ENCODE data around the gene LRRC57. TPM values are rescaled to one million over a fixed set of nuclear protein-coding genes. Genes with fewer than 3 reads are reported as not detected.

LRRC57 gene
- total RNA-seq, 1 experiment from 2014 or later, result 16.6 TPM

GRCh38 chr15:42533246-42533645 is 15.3 kb downstream of the LRRC57 start:
- H3K27ac ChIP-seq (ENCODE audit: low read depth, low read length), result no peak overlapping the region
- H3K4me3 ChIP-seq (replicated peaks in 1 of 2; ENCODE audit: low read depth in 1 of 2, low read length in 2 of 2), result no peak overlapping the region
- ATAC-seq, result no peak
- no peak overlapping the region for H3K9ac ChIP-seq (ENCODE audit: low read length)
- no peak overlapping the region for H2AFZ ChIP-seq (ENCODE audit: low read depth, low read length, poor library complexity, severe bottlenecking)
- CTCF ChIA-PET, result no interaction called here
- intact Hi-C loops (cut with micrococcal nuclease), result no loop called here
- DNase-seq (ENCODE audit: low read depth, low spot score), result no peak
- RAD21 ChIA-PET (ENCODE audit: low non-redundant PET in 1 of 2, low total read pairs in 2 of 2, uncharacterized antibody in 2 of 2, unreplicated experiment in 2 of 2), result no interaction called here
- H3K36me3 ChIP-seq (ENCODE audit: control insufficient read depth in 1 of 2, insufficient read depth in 2 of 2, low read length in 2 of 2), result peaks cover 3 to 5% of the 10 kb centered on the region in 2 experiments; a peak in 3 of 4 replicates
- no peaks in the 10 kb centered on the region for H3K9me2 ChIP-seq (ENCODE audit: insufficient read depth)
- TF ChIP-seq ZFX (IDR thresholded peaks at IDR 0.05), result no peak
- no peak for TF ChIP-seq ATF3 (IDR thresholded peaks at IDR 0.05)
- TF ChIP-seq CBX3 (IDR thresholded peaks at IDR 0.05; ENCODE audit: low read depth), result no peak
- no peak for TF ChIP-seq CTCF (IDR thresholded peaks at IDR 0.05 in 2 of 3, conservative IDR thresholded peaks at IDR 0.05 in 1 of 3; ENCODE audit: borderline replicate concordance in 1 of 3, insufficient read depth in 1 of 3, low read depth in 2 of 3, low read length in 2 of 3)
- TF ChIP-seq POLR2AphosphoS5 (IDR thresholded peaks at IDR 0.05; ENCODE audit: low read depth, low read length), result no peak
- no peak for TF ChIP-seq POLR2A (IDR thresholded peaks at IDR 0.05; ENCODE audit: borderline replicate concordance, extremely low read depth, insufficient read depth, insufficient read length)
- TF ChIP-seq SIN3A (IDR thresholded peaks at IDR 0.05; ENCODE audit: low read depth), result no peak
- no peak for TF ChIP-seq SP1 (IDR thresholded peaks at IDR 0.05; ENCODE audit: low read depth)
- no peak for TF ChIP-seq SRF (IDR thresholded peaks at IDR 0.05; ENCODE audit: low read depth)
- no peak for TF ChIP-seq JUND (IDR thresholded peaks at IDR 0.05)
- no peak for TF ChIP-seq EGR1 (IDR thresholded peaks at IDR 0.05; ENCODE audit: low read depth)
- no peak for TF ChIP-seq EZH2phosphoT487 (IDR thresholded peaks at IDR 0.05; ENCODE audit: borderline replicate concordance)
- no peak for TF ChIP-seq ZNF274 (IDR thresholded peaks at IDR 0.05; ENCODE audit: low read depth, low read length)
- no peak for TF ChIP-seq CEBPB (IDR thresholded peaks at IDR 0.05; ENCODE audit: low read depth)
- TF ChIP-seq FOSL1 (IDR thresholded peaks at IDR 0.05; ENCODE audit: low read depth), result no peak
- no peak for TF ChIP-seq TCF7L2 (IDR thresholded peaks at IDR 0.05; ENCODE audit: borderline replicate concordance, extremely low read depth, insufficient read depth, insufficient read length)
- no peak for TF ChIP-seq ELF1 (IDR thresholded peaks at IDR 0.05; ENCODE audit: borderline replicate concordance, low read depth)
- no peak for TF ChIP-seq ZBTB33 (IDR thresholded peaks at IDR 0.05; ENCODE audit: extremely low read depth, insufficient replicate concordance, low read length)
- TF ChIP-seq MAX (IDR thresholded peaks at IDR 0.05), result no peak
- no peak for TF ChIP-seq YY1 (IDR thresholded peaks at IDR 0.05; ENCODE audit: extremely low read depth, insufficient replicate concordance, low read depth, low read length)
- no peaks in the 10 kb centered on the region for H4K20me1 ChIP-seq (ENCODE audit: insufficient read depth)
- no peaks in the 10 kb centered on the region for H3K79me2 ChIP-seq (ENCODE audit: insufficient read depth, low read length)
- H3K4me2 ChIP-seq (ENCODE audit: low read length), result no peak overlapping the region
- BruUV-seq (replicated peaks), result no TSS peak
- POLR2A ChIA-PET, result no interaction called here
- H3K27me3 ChIP-seq (ENCODE audit: insufficient read depth, low read length), result no peaks in the 10 kb centered on the region
- H3K4me1 ChIP-seq (ENCODE audit: control insufficient read depth in 1 of 2, insufficient read depth in 2 of 2, low read length in 2 of 2), result no peaks in the 10 kb centered on the region
- H3K9me3 ChIP-seq (ENCODE audit: control insufficient read depth in 1 of 2, insufficient read depth in 1 of 2, low read depth in 1 of 2, low read length in 2 of 2), result no peaks in the 10 kb centered on the region
